Measurements from ENCODE around the gene HEG1.
A peak's percentile ranks its signal among the peaks of the same experiment; 100 is the strongest.

HEG1 gene

DNA sequence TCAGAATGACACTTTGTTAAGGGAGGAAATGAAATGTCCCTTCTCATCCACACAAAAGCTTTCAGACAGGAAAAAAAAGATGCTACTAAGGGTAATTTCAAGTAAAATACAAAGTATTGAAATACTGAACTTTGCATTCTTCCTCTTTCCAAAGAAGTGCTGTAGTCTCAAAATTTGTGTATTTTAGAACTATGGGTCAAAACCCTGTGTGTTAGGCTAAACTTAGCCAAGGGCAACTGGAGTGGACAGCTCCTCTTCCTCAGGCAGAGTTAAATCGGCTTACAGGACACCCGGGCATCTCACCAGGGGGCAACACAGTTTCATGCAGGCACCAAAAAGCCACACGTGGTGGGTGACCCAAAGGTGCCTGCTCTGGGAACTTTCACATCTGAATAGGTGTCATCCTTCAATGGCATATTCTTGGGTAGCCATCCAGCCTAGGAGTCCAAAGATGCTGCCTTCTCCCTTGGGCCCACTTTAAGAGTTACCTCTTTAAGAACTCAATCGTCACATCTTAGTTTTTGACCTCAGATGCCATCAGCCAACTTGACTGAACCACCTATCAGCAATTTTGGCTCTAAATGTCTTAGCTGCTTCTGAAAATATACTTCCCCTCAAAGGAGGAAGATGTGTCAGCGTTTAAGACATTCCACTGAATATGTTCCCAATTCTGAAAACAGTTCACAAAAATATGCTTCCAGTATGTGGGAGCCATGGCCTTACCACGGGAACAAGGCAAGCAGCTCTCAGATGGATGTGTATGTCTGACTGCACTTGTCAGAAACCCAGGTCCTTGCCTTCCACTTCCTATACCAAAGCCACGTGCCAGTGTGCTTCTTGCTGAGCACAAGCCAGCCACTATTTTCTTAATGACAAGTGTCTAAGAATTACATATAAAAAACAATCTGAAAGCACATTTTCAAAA lies 89.0 kb downstream of the HEG1 start:
- DNase-seq (ENCODE audit: low read depth in 2 of 2) = no peak
- TF ChIP-seq, protein P1, sequence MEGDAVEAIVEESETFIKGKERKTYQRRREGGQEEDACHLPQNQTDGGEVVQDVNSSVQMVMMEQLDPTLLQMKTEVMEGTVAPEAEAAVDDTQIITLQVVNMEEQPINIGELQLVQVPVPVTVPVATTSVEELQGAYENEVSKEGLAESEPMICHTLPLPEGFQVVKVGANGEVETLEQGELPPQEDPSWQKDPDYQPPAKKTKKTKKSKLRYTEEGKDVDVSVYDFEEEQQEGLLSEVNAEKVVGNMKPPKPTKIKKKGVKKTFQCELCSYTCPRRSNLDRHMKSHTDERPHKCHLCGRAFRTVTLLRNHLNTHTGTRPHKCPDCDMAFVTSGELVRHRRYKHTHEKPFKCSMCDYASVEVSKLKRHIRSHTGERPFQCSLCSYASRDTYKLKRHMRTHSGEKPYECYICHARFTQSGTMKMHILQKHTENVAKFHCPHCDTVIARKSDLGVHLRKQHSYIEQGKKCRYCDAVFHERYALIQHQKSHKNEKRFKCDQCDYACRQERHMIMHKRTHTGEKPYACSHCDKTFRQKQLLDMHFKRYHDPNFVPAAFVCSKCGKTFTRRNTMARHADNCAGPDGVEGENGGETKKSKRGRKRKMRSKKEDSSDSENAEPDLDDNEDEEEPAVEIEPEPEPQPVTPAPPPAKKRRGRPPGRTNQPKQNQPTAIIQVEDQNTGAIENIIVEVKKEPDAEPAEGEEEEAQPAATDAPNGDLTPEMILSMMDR (IDR thresholded peaks at IDR 0.05; ENCODE audit: low read depth, low read length) = no peak
- H3K4me3 ChIP-seq (replicated peaks in 1 of 2; ENCODE audit: low read depth in 2 of 2, low read length in 2 of 2) = no peak overlapping the region

DNA sequence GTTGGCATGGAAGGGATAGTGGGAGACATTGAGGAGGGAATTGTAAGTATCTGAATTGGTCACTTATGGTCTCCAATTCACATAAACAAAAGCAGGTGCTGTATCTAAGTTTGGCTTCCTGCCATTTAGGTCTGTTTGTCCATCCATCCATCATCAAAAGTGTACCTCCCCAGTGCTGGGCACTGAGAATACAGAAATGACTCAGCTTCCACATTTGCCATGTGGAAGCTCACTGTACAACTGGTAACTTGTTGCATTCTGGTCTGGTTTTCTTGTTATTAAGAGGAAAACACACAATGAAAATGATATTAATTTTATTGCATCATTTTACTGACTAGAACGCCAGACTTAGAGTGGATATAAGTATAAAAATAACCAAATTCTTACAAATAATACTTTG lies 90.4 kb downstream of the HEG1 start:
- no peak overlapping the region for H3K4me3 ChIP-seq (replicated peaks in 1 of 2; ENCODE audit: low read depth in 2 of 2, low read length in 2 of 2)
- DNase-seq (ENCODE audit: low read depth in 2 of 2) = no peak
- TF ChIP-seq, protein P1 (IDR thresholded peaks at IDR 0.05; ENCODE audit: low read depth, low read length) = no peak

DNA sequence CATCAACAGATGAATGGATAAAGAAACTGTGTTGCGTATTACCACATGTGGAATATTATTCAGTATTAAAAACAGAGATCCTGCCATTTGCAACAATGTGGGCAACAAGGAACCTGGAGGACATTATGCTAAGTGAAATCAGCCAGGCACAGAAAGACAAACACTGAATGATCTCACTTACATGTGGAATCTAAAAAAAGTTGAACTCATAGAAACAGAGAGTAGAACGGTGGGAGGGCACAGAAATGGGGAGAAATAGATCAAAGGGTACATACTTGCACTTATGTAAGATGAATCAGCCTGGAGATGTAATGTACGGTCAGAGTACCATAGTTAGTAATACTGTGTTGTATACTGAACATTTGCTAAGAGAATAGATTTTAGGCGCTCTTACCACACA lies 91.4 kb downstream of the HEG1 start:
- H3K4me3 ChIP-seq (replicated peaks in 1 of 2; ENCODE audit: low read depth in 2 of 2, low read length in 2 of 2) = no peak overlapping the region
- DNase-seq (ENCODE audit: low read depth in 2 of 2) = peak; percentile 34 to 59
- TF ChIP-seq, protein P1 (IDR thresholded peaks at IDR 0.05; ENCODE audit: low read depth, low read length) = no peak

DNA sequence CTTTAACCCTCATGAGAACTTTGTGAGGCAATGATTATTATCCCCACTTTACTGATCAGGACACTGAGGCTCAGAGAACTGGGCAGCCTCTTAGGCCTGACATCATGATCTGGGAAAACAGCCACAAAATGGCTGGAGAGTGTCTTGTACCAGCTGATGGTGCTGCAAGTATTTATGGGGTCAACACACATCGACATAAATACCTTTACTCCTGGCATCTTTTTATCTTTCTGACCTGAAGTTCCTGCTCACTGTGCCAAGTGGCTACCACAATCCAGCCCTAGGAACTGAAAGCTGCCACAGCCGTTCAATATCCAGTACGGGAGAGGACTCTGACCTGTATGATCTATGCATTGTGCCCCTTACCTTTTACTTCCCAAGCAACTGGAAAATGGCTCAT lies 92.0 kb downstream of the HEG1 start:
- TF ChIP-seq, protein P1 (IDR thresholded peaks at IDR 0.05; ENCODE audit: low read depth, low read length) = no peak
- DNase-seq (ENCODE audit: low read depth in 2 of 2) = peak in 1 of 2 donors; percentile 44
- no peak overlapping the region for H3K4me3 ChIP-seq (replicated peaks in 1 of 2; ENCODE audit: low read depth in 2 of 2, low read length in 2 of 2)

DNA sequence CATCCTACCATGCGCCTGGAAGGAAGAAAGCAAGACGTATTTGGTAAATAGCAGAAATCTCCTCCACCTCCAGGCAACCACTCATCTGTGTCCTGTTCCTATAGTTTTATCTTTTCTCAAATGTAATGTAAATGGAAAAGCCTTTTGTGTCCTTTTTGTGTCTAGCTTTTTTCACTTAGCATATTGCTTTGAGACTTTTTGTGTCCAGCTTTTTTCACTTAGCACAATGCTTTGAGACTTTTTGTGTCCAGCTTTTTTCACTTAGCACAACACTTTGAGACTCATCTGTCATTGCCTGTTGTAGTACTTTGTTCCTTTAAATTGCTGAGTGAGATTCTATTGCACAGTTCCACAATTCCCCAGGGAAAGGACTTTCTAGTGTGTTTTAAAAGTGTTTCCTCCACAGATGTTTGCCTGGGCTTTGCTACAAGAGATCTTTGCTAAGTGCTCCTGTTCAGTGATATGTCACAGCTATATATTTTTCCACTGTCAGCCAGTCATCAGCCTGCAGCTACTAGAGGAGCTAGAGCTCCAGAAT lies 93.3 kb downstream of the HEG1 start:
- TF ChIP-seq, protein P1 (IDR thresholded peaks at IDR 0.05; ENCODE audit: low read depth, low read length) = no peak
- DNase-seq (ENCODE audit: low read depth in 2 of 2) = peak; percentile 49
- no peak overlapping the region for H3K4me3 ChIP-seq (replicated peaks in 1 of 2; ENCODE audit: low read depth in 2 of 2, low read length in 2 of 2)

DNA sequence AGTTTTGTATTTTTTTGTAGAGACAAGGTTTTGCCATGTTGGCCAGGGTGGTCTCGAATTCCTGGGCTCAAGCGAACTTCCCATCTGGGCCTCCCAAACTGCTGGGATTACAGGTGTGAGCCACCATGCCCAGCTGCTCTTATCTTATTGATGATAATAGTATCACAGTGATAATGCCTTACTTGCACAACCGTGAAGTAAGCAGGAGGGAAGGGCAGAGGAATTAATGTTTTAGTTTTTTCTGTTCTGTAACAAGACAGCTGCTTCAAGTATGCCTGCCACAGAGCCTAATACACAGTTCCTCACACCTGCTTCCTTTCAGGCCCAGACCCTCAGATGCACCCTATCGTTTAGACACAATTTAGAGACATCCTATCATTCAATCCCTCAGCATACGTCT lies 95.1 kb downstream of the HEG1 start:
- H3K4me3 ChIP-seq (replicated peaks in 1 of 2; ENCODE audit: low read depth in 2 of 2, low read length in 2 of 2) = no peak overlapping the region
- TF ChIP-seq, protein P1 (IDR thresholded peaks at IDR 0.05; ENCODE audit: low read depth, low read length) = no peak
- no peak for DNase-seq (ENCODE audit: low read depth in 2 of 2)
